PC-9 (cell line): ENCODE results near the gene TRIO.

Experiments
- CTCF ChIP-seq: fragments of 200-600 bp; sonication (generic); conservative IDR thresholded peaks from 2 replicates; pipeline ENCODE4 v1.6.1; 2017; ENCODE audit warnings: mixed run types, antibody characterized with exemption, mild to moderate bottlenecking, moderate library complexity
- EZH2 ChIP-seq: fragments of 200-600 bp; sonication (generic); IDR thresholded peaks from 2 replicates; pipeline ENCODE4 v1.8.0; 2017; ENCODE audit warnings: antibody characterized with exemption, low read depth

- no peak for TF ChIP-seq CTCF
- no peak for TF ChIP-seq EZH2
These were observed 251.2 kb downstream of the TRIO start for GRCh38 chr5:14394365-14394764.
